ENCODE data around the gene MMAB.

The MMAB gene

GRCh38 chr12:109601557-109601956 is 28.3 kb upstream of the MMAB start:
- no peak for DNase-seq

GRCh38 chr12:109600995-109601394 is 27.7 kb upstream of the MMAB start:
- DNase-seq: peak; percentile 53

GRCh38 chr12:109600481-109600880 is 27.2 kb upstream of the MMAB start:
- peak; percentile 53 for DNase-seq

GRCh38 chr12:109599087-109599486 is 25.8 kb upstream of the MMAB start:
- DNase-seq: no peak

GRCh38 chr12:109598428-109598854 is 25.1 kb upstream of the MMAB start:
- DNase-seq: no peak

- DNase-seq: peak; percentile 90
Observed at GRCh38 chr12:109597795-109598427, 24.6 kb upstream of the MMAB start.

GRCh38 chr12:109597414-109597794 is 24.1 kb upstream of the MMAB start:
- DNase-seq: no peak

- no peak for DNase-seq
Observed at GRCh38 chr12:109596418-109597244, 23.3 kb upstream of the MMAB start.

GRCh38 chr12:109595321-109595902 is 22.1 kb upstream of the MMAB start:
- no peak for DNase-seq

GRCh38 chr12:109594556-109595317 is 21.4 kb upstream of the MMAB start:
- DNase-seq: no peak

GRCh38 chr12:109592905-109593272 is 19.6 kb upstream of the MMAB start:
- no peak for DNase-seq

- DNase-seq: no peak
Observed at GRCh38 chr12:109592195-109592904, 19.0 kb upstream of the MMAB start.

GRCh38 chr12:109591041-109591440 is 17.7 kb upstream of the MMAB start:
- no peak for DNase-seq

GRCh38 chr12:109590566-109590965 is 17.3 kb upstream of the MMAB start:
- DNase-seq: no peak

- no peak for DNase-seq
Observed at GRCh38 chr12:109589691-109590245, 16.5 kb upstream of the MMAB start.

- DNase-seq: no peak
Observed at GRCh38 chr12:109589240-109589590, 15.9 kb upstream of the MMAB start.

GRCh38 chr12:109588461-109589239 is 15.3 kb upstream of the MMAB start:
- DNase-seq: no peak

- no peak for DNase-seq
Observed at GRCh38 chr12:109587921-109588320, 14.6 kb upstream of the MMAB start.

GRCh38 chr12:109586385-109587296 is 13.3 kb upstream of the MMAB start:
- peak; percentile 93 for DNase-seq

- DNase-seq: no peak
Observed at GRCh38 chr12:109583733-109584132, 10.4 kb upstream of the MMAB start.

- DNase-seq: peak; percentile 39
Observed at GRCh38 chr12:109582636-109583035, 9.3 kb upstream of the MMAB start.
